HG03439 (cell line): ENCODE measurements around the gene SCN5A.
"Not testable (repeated sequence)": the region's sequence is repeated elsewhere in the genome, so short reads cannot be mapped to it uniquely, and the experiment has no call there.

Source experiments
- ATAC-seq: cut with Tn5 transposase; IDR thresholded peaks from one replicate; pipeline ENCODE4 v1.9.1; 2021; ENCODE audit warnings: mild to moderate bottlenecking, moderate library complexity; ENCODE audit not compliant: unreplicated experiment

Gene SCN5A

GRCh38 chr3:38580450-38581382 lies 68.8 kb downstream of the SCN5A start:
- ATAC-seq, result no peak

- ATAC-seq, result no peak
Observed at GRCh38 chr3:38579551-38580449, 69.7 kb downstream of the SCN5A start.

DNA sequence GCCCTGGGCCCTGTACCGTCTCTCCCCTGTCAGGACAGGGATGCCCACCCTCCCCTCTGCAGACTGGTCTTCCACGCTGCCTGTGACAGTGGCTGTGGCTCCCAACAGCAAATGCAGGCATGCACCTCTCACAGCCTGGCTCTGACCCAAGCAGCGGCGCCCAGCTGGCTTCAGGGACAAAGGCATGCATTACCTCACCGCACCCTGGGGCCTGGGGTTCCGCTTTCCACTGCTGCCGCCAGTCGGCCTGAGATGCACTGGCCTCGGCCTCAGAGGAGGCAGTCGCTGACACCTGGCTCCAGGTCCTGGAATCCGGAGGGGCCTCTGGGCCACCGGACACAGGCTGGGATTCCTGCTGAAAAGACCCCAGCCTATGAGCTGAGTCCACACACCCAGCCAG lies 70.3 kb downstream of the SCN5A start:
- ATAC-seq, result no peak

DNA sequence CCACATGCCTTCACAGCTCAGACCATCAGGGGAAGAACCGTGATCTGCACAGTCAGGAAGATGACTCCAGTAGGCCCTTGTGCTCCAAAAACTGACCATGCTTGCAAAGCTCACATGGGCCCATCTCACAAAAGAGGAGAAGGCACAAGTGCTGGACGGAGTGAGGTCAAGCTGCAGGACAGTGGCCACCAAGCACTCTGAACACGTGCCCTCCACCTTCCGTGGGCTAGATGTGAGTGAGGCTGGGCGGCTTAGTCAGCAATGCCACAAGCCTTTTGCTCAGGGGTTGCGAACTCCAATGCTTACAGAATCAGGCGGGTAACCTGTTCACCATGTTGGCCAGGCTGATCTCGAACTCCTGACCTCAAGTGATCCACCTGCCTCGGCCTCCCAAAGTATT lies 70.9 kb downstream of the SCN5A start:
- ATAC-seq, result no peak

DNA sequence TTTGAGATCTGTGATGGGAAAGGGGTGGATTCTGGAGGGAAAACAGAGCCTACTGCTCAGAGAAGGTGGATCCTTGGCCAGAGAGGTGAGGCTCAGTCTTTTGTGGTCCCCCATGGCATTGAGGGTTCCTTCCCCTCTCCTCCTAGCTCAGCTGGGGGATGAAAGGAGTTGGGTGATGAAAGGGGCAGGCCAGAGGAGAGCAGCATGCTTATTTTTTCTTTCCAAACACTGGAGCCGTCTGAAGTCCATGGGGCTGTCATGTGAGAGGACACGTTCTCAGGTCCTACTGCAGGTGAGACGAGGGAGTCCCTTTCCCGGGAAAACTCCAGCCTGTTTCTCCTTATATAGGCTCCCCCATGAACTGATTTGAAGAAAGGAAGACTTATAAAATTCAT lies 71.4 kb downstream of the SCN5A start:
- ATAC-seq, result no peak

- no peak for ATAC-seq
Observed at GRCh38 chr3:38577371-38578080, 72.0 kb downstream of the SCN5A start.

GRCh38 chr3:38576526-38577370 lies 72.7 kb downstream of the SCN5A start:
- no peak for ATAC-seq

DNA sequence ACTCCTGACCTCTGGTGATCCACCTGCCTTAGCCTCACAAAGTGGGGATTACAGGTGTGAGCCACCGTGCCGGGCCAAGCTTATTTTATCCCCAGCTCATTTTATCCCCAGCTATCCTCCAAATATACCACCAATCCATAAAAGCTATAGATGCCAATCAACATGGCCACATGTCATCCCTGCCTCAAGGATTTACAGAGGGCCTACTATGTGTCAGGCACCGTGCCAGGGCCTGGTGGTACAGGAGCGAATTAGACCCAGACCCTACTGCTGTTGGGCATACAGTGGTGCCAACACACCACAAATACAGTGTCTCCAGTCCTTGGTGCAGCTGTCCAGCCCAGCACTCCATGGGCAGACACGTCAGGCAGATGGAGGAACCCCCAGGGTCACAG lies 73.4 kb downstream of the SCN5A start:
- no peak for ATAC-seq

- ATAC-seq, result no peak
Observed at GRCh38 chr3:38575279-38575843, 74.1 kb downstream of the SCN5A start.

DNA sequence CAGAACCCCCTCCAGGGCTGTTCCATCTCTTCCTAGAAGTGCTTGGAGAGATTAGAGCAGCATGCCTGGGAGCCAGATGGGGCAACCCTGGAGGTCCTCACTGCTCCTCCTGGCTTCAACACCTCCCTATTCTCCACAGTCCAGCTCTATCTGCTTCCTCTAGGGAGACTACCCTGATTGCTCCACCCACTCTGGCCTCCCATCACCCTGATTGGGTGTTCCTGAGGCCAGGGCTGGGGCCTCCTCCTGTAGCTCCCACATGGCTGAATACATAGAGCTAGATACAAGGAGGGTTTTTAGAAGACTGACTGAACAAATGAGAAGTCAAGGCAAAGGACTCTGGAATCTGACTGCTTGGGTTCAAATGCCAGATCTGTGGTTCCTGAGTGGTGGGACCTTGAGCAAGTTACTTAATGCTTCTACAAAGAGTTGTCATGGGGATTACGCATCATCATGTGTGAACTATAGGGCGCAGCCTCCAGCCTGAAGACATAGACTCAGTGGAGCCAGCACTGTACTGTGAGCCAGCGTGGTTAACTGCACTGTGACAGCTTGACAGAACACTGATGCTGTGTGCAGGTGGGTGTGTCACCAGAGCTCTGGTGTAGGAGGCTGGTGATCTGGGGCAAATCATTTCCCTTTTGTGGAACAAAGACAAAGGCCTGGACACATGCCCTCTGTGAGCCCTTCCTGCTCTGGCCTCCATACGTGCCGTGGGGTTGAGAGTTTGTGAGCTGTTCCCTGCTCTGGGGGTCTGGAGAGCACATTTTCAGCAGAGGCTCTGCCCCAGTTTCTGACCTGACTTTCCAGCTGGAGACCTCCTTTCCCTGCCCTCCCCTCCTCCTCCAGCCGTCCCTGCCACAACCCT lies 74.8 kb downstream of the SCN5A start:
- ATAC-seq, result no peak

- ATAC-seq, result no peak
Observed at GRCh38 chr3:38573556-38573955, 75.9 kb downstream of the SCN5A start.

DNA sequence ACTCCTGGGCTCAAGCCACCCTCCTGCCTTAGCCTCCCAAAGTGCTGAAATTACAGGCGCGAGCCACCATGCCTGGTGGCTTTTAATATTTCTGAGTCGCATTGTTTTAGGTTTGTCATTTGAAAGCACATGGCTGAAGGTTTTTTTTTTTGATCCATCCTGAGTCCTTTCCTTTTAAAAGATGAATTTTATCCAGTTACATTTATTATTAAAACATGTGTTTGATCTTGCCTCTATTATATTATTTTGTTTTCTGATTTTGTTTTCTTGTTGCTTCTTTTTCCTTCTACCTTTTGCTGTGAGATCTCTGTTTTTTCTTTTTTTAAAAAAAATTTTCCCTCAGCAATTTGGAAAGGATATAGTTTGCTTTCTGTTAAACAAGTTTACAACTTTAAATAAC lies 76.4 kb downstream of the SCN5A start:
- no peak for ATAC-seq

- no peak for ATAC-seq
Observed at GRCh38 chr3:38567498-38567897, 82.0 kb downstream of the SCN5A start.

DNA sequence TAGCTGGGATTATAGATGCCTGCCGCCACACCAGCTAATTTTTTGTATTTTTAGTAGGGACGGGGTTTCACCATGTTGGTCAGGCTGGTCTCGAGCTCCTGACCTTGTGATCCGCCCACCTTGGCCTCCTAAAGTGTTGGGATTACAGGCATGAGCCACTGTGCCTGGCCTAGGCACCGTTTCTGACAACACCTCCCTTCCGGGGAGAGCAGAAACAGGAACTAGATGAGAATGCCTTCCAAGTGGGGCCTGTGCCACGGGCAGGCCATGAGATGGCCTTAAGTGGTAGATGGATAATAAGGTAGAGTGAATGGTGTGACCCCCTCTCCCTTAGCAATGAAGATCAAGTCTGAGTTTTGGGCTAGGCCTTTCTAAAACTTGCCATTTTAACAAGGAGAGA lies 82.7 kb downstream of the SCN5A start:
- ATAC-seq, result not testable (repeated sequence)

DNA sequence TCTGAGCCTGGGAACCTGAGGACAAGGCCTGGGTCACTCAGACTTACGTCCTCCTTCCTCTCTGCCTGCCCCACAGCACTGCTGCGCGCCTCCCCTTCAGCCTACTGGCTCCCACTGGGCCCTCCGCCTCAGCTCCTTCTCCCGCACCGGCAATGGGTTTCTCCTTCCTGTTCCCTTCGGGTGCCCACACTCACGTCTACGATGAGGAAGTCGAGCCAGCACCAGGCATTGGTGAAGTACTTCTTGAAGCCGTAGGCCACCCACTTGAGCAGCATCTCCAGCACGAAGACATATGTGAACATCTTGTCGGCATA lies 83.3 kb downstream of the SCN5A start:
- no peak for ATAC-seq

GRCh38 chr3:38565339-38566214 lies 83.9 kb downstream of the SCN5A start:
- ATAC-seq, result no peak

DNA sequence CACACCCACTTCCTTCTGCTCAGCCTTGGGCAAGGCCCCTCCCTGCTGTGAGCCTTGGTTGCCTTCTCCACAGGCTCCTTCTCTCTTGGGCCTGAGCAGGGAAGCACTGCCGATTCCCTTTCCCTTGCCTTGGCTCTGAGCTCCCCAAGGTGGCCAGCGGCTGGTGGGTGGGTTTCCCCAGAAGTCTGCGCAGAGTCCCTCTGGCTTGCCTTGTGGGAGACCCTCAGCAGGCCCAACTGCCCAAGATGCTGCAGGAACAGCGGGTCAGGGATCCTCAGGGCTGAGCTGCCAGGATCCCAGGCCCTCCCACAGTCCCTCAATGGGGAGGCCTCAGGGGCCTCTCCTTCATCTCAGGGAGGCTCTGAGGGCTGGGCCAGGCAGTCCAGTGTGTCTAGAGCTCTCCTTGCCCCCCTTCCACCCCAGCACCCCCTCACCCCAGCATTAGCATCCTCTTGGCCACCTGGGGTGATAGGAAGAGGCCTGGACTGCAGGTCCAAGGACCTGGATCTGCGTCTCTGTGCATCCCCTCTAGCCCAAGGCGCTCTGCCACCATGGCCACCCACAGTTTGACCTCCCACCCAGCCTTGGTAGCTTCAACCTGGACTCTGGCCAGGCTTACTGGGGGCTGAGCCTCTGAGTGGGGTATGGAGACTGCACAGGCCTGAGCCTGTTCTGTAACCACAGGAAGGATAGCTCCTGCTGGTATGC lies 84.7 kb downstream of the SCN5A start:
- no peak for ATAC-seq

DNA sequence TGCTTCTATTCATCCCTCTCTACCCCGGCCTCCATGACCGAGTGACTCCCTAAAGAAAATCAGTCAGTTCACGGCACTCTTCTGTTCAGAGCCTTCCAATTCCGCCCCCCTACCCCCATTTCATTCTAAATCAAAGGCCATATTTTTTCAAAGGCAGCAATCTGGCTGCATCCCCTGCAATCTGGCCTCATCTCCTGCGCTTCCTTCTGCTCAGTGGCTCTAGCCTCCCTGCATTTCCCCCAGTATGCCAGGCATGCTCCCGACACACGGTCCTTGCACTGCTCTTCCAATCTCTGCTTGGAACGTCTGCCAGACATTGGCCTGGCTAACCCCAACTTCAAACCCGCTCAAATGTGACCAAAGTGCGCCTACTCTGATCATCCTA lies 85.6 kb downstream of the SCN5A start:
- ATAC-seq, result no peak
